ENCODE data around the gene CHCHD6. TPM values are rescaled to one million over a fixed set of nuclear protein-coding genes. Genes with fewer than 3 reads are reported as not detected.

CHCHD6 gene
- polyA plus RNA-seq, 2 donors: 7.0 to 11.9 TPM

DNA sequence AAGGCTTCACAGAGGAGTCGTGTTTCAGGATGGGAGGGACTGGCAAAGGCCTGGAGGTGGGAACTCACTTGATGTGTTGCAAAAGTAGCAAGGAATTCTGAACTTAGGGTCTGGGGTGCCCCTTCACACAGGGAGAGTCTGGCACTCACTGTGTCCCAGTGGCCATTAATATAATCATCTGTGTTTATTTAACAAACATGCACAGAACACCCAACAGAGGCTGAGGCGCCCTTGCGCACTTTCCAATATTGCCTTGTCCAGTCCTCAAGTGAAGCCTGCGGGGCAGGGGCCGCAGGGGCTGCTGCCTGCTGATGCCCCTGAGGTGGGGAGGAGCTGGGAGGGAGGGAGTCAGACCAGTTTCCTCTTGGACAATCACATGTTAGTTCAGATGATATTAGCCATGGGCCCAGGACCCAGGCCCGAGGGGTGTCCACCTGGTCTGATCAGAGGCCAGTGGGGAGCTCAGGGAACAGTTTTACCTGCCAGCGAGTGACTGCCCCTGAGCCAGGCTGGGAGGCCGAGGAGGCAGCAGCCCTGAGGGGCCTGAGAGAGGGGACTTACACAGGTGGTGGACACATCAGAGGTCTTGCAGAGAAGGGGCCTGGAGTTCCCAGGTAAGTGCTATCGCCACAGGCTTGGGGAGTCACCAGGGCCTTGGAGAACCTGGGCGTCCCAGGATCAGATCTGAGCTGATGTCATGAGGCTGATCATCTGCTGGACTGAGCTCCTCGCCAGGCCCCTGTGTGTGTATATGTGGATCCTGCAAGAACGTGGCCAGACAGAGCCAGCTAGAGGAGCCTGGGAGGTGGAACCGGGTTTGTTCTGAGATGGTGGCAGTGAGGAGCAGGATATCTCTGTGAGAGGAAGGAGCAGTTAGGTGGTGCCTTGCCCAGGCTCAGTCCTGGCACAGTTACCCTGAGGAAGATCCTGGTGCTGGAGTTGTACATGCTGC lies 35.3 kb upstream of the CHCHD6 start:
- Histone ChIP-seq H3K4me1 (ENCODE audit: control insufficient read depth in 2 of 2, insufficient read depth in 2 of 2, low read length in 1 of 2) (no peaks in the 10 kb centered on the region), H3K27ac (ENCODE audit: low read depth in 2 of 2, low read length in 1 of 2) (no peak overlapping the region), H3K9me3 (ENCODE audit: control insufficient read depth in 2 of 2, insufficient read depth in 1 of 2, low read depth in 1 of 2, low read length in 1 of 2) (peaks cover 0 to 2% of the 10 kb centered on the region in 2 donors), H3K27me3 (ENCODE audit: control insufficient read depth in 1 of 2, insufficient read depth in 2 of 2, low read length in 2 of 2) (no peaks in the 10 kb centered on the region), H3K4me3 (ENCODE audit: low read depth in 1 of 2, low read length in 2 of 2) (no peak overlapping the region), H3K36me3 (ENCODE audit: control insufficient read depth in 2 of 2, insufficient read depth in 2 of 2, low read length in 1 of 2) (no peaks in the 10 kb centered on the region)
- 86 to 89% methylated on average over 13 of the region's 13 CpGs for WGBS, 2 donors

DNA sequence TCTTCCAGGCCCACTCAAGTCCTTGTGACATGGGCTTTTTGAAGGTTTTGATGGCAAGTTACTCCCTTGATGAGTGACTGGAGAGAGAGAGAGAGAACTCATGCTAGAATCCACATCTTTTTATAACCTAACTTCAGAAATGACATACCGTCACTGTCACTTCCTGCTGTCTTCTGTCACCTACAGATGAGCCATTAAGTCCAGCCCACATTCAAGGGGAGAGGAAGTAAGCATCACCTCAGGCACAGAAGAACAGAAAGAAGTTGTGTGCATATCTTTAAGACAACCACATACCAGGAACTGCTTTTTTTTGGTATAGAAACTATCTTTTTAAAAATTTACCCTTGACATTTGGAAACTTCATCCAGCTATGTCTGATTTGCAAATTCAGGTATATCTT lies 32.5 kb upstream of the CHCHD6 start:
- H3K9me3 ChIP-seq (ENCODE audit: control insufficient read depth in 2 of 2, insufficient read depth in 1 of 2, low read depth in 1 of 2, low read length in 1 of 2): peaks cover 0 to 2% of the 10 kb centered on the region in 2 donors
- no peaks in the 10 kb centered on the region for H3K36me3 ChIP-seq (ENCODE audit: control insufficient read depth in 2 of 2, insufficient read depth in 2 of 2, low read length in 1 of 2)
- no peak overlapping the region for H3K27ac ChIP-seq (ENCODE audit: low read depth in 2 of 2, low read length in 1 of 2)
- WGBS, 2 donors: 54 to 66% methylated on average over 1 of the region's 1 CpG
- H3K4me1 ChIP-seq (ENCODE audit: control insufficient read depth in 2 of 2, insufficient read depth in 2 of 2, low read length in 1 of 2): no peaks in the 10 kb centered on the region
- H3K27me3 ChIP-seq (ENCODE audit: control insufficient read depth in 1 of 2, insufficient read depth in 2 of 2, low read length in 2 of 2): no peaks in the 10 kb centered on the region
- no peak overlapping the region for H3K4me3 ChIP-seq (ENCODE audit: low read depth in 1 of 2, low read length in 2 of 2)

DNA sequence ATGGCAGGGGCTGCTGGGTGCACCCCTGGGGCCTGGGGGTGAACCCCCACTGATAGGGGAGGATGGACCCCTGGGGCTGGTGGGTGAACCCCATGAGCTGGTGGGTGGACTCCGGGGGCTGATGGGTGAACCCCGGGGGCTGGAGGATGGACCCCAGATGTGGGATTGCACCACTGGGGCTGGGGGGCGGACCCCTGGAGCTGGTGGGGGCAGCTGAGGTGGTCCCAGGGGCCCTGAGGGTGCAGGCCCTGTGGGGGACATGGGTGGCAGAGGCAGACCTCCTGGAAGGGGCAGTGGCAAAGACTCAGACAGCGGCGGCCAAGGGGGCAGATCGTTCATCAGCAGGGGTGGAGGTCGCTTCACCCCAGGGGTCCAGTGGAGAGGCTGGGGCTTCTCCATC lies 31.7 kb upstream of the CHCHD6 start:
- H3K27me3 ChIP-seq (ENCODE audit: control insufficient read depth in 1 of 2, insufficient read depth in 2 of 2, low read length in 2 of 2): no peaks in the 10 kb centered on the region
- peaks cover 0 to 2% of the 10 kb centered on the region in 2 donors for H3K9me3 ChIP-seq (ENCODE audit: control insufficient read depth in 2 of 2, insufficient read depth in 1 of 2, low read depth in 1 of 2, low read length in 1 of 2)
- WGBS, 2 donors: 75 to 86% methylated on average over 7 of the region's 7 CpGs
- H3K4me1 ChIP-seq (ENCODE audit: control insufficient read depth in 2 of 2, insufficient read depth in 2 of 2, low read length in 1 of 2): no peaks in the 10 kb centered on the region
- no peak overlapping the region for H3K27ac ChIP-seq (ENCODE audit: low read depth in 2 of 2, low read length in 1 of 2)
- no peak overlapping the region for H3K4me3 ChIP-seq (ENCODE audit: low read depth in 1 of 2, low read length in 2 of 2)
- H3K36me3 ChIP-seq (ENCODE audit: control insufficient read depth in 2 of 2, insufficient read depth in 2 of 2, low read length in 1 of 2): no peaks in the 10 kb centered on the region

DNA sequence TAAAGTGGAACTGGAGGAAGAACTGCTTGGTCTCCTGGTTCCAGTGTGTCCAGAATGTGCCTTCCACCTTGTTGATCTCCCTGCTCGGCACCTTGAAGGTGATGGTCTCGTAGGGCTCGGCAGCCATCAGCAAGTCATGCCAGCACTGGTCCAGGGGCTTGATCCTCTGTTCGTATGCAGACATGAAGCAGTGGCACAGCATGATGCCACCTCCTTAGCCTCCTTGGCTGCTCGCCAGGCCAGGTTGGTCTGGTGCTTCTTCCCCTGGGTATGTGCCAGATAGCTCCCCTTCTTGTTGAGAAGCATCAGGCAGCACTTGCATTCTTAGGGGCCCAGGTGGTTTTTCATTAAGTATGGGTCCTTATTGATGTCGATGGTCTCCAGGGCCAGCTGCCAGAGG lies 31.3 kb upstream of the CHCHD6 start:
- no peaks in the 10 kb centered on the region for H3K27me3 ChIP-seq (ENCODE audit: control insufficient read depth in 1 of 2, insufficient read depth in 2 of 2, low read length in 2 of 2)
- 77 to 87% methylated on average over 6 of the region's 6 CpGs for WGBS, 2 donors
- H3K27ac ChIP-seq (ENCODE audit: low read depth in 2 of 2, low read length in 1 of 2): no peak overlapping the region
- H3K4me1 ChIP-seq (ENCODE audit: control insufficient read depth in 2 of 2, insufficient read depth in 2 of 2, low read length in 1 of 2): no peaks in the 10 kb centered on the region
- H3K4me3 ChIP-seq (ENCODE audit: low read depth in 1 of 2, low read length in 2 of 2): no peak overlapping the region
- H3K36me3 ChIP-seq (ENCODE audit: control insufficient read depth in 2 of 2, insufficient read depth in 2 of 2, low read length in 1 of 2): no peaks in the 10 kb centered on the region
- peaks cover 0 to 2% of the 10 kb centered on the region in 2 donors for H3K9me3 ChIP-seq (ENCODE audit: control insufficient read depth in 2 of 2, insufficient read depth in 1 of 2, low read depth in 1 of 2, low read length in 1 of 2)

DNA sequence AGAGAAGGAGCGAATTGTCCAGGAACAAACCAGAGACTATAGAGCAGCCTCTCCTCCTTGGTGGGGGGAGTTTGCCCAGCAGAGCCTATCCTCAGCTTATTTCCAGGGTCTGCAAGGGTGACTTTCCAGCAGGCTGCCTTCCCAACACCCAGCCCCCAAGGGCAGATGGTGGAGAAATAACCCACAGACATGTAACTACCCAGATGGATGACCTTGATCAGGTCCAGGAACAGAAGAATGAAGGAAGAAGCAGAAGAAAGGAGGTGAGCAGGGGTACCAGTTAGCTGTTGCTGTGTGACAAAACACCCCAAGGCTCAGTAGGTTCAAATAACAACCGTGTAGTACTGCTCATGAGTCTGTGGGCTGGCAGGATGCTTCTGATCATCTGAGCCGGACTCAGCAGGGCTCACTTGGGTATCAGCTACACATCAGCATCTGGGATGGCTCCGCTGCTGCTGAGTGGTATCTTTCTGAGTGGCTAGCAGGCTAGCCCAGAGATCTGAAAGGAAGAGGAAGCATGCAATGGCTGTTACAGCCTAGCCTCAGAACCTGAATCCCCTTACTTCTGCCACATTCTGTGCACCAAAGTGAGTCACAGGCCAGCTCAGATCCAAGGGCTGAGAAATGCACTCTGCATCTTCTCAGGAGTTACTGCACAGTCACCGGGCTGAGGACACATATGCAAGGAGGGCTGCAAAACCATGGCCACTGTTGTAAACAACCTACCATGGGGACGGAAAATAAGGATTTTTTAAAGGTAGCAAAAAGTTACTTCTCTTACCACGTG lies 26.9 kb upstream of the CHCHD6 start:
- H3K4me3 ChIP-seq (ENCODE audit: low read depth in 1 of 2, low read length in 2 of 2): no peak overlapping the region
- no peak overlapping the region for H3K27ac ChIP-seq (ENCODE audit: low read depth in 2 of 2, low read length in 1 of 2)
- H3K36me3 ChIP-seq (ENCODE audit: control insufficient read depth in 2 of 2, insufficient read depth in 2 of 2, low read length in 1 of 2): no peaks in the 10 kb centered on the region
- no peaks in the 10 kb centered on the region for H3K27me3 ChIP-seq (ENCODE audit: control insufficient read depth in 1 of 2, insufficient read depth in 2 of 2, low read length in 2 of 2)
- H3K9me3 ChIP-seq (ENCODE audit: control insufficient read depth in 2 of 2, insufficient read depth in 1 of 2, low read depth in 1 of 2, low read length in 1 of 2): peaks cover 0 to 2% of the 10 kb centered on the region in 2 donors
- 71 to 72% methylated on average over 7 of the region's 7 CpGs for WGBS, 2 donors
- H3K4me1 ChIP-seq (ENCODE audit: control insufficient read depth in 2 of 2, insufficient read depth in 2 of 2, low read length in 1 of 2): no peaks in the 10 kb centered on the region

DNA sequence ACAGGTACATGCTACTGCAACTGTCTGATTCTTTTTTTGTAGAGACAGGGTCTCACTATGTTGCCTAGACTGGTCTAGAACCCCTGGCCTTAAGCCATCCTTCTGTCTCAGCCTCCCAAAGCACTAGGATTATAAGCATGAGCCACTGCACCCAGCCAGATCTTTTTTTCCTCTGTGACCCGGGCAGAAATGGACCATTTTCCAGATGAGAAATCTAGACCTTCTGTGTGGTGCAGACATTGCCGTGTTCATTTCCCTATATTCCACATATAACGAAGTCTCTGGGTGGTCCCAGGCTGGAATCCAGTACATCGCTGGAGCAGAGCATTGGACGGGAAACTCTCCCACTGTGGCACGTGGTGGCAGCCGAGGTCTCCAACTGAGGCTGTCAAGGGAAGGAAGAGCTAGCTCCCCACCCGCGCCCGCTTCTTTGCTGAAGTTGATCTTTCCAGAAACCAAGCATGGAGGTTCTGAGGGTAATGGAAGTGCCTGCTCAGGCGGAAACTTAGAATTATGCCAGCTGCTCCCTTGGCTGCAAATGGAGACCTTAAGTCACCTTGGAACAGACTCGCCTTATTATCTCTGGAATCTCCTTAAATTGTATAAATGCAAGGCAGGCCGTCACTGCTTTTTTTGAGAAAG lies 26.1 kb upstream of the CHCHD6 start:
- Histone ChIP-seq H3K4me3 (ENCODE audit: low read depth in 1 of 2, low read length in 2 of 2) (no peak overlapping the region), H3K4me1 (ENCODE audit: control insufficient read depth in 2 of 2, insufficient read depth in 2 of 2, low read length in 1 of 2) (no peaks in the 10 kb centered on the region), H3K9me3 (ENCODE audit: control insufficient read depth in 2 of 2, insufficient read depth in 1 of 2, low read depth in 1 of 2, low read length in 1 of 2) (peaks cover 0 to 2% of the 10 kb centered on the region in 2 donors), H3K27ac (ENCODE audit: low read depth in 2 of 2, low read length in 1 of 2) (no peak overlapping the region), H3K36me3 (ENCODE audit: control insufficient read depth in 2 of 2, insufficient read depth in 2 of 2, low read length in 1 of 2) (no peaks in the 10 kb centered on the region), H3K27me3 (ENCODE audit: control insufficient read depth in 1 of 2, insufficient read depth in 2 of 2, low read length in 2 of 2) (no peaks in the 10 kb centered on the region)
- WGBS, 2 donors: 84% methylated on average over 13 of the region's 13 CpGs

DNA sequence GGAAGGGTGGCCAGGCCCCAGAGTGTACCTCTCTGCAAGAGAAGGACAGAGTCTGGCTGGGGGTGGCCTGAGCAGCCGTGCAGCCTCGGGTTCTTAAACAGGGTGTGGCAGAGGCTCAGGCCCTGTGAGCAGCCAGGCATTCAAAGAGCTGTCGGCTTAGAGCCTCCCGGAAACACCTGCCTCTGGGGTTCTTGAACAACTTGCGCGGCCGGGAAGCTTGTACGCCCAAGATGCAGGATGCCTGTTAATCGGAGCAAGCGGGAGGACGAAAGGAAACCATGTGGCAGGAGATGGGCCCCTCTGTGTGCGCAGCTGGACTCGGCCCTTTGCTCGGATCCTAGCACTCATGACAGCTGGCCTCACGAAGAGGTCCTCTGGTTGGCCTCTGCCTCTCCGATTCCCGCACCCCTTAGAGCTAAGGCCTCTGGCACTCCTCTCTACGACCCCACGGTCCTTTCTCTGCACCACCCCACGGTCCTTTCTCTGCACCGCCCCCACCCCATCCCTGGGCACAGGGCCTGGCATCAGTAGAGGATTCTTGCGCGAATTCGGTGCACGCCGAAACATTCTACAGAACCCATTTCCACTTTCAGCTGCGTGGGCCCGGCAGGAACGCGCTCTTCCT lies 25.2 kb upstream of the CHCHD6 start:
- Histone ChIP-seq H3K4me1 (ENCODE audit: control insufficient read depth in 2 of 2, insufficient read depth in 2 of 2, low read length in 1 of 2) (no peaks in the 10 kb centered on the region), H3K27me3 (ENCODE audit: control insufficient read depth in 1 of 2, insufficient read depth in 2 of 2, low read length in 2 of 2) (no peaks in the 10 kb centered on the region), H3K36me3 (ENCODE audit: control insufficient read depth in 2 of 2, insufficient read depth in 2 of 2, low read length in 1 of 2) (no peaks in the 10 kb centered on the region), H3K4me3 (ENCODE audit: low read depth in 1 of 2, low read length in 2 of 2) (no peak overlapping the region), H3K9me3 (ENCODE audit: control insufficient read depth in 2 of 2, insufficient read depth in 1 of 2, low read depth in 1 of 2, low read length in 1 of 2) (no peaks in the 10 kb centered on the region), H3K27ac (ENCODE audit: low read depth in 2 of 2, low read length in 1 of 2) (no peak overlapping the region)
- WGBS, 2 donors: 27% methylated on average over 30 of the region's 30 CpGs

DNA sequence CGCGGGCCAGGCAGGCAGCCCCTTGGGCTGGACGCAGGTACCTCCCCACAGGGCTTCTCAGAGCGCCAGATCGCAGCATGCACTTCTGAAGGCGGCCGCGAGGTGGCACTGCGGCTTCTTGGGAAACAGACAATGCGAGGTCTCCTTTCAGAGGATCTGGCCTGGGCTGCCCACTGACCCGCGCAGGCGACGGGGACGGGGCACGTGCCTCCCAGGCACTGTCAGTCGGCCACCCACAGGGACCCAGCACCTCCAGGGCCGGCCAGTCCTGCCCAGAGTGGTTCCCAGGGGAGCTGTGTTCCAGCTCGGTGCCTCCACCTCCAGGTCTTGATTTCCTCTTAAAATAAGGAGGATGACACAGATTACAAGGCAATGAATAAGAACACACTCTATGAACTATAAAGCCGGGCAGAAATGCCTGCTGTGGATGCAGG lies 24.7 kb upstream of the CHCHD6 start:
- no peaks in the 10 kb centered on the region for H3K27me3 ChIP-seq (ENCODE audit: control insufficient read depth in 1 of 2, insufficient read depth in 2 of 2, low read length in 2 of 2)
- H3K9me3 ChIP-seq (ENCODE audit: control insufficient read depth in 2 of 2, insufficient read depth in 1 of 2, low read depth in 1 of 2, low read length in 1 of 2): no peaks in the 10 kb centered on the region
- no peak overlapping the region for H3K4me3 ChIP-seq (ENCODE audit: low read depth in 1 of 2, low read length in 2 of 2)
- WGBS, 2 donors: 5% methylated on average over 20 of the region's 20 CpGs
- H3K4me1 ChIP-seq (ENCODE audit: control insufficient read depth in 2 of 2, insufficient read depth in 2 of 2, low read length in 1 of 2): no peaks in the 10 kb centered on the region
- H3K36me3 ChIP-seq (ENCODE audit: control insufficient read depth in 2 of 2, insufficient read depth in 2 of 2, low read length in 1 of 2): no peaks in the 10 kb centered on the region
- H3K27ac ChIP-seq (ENCODE audit: low read depth in 2 of 2, low read length in 1 of 2): no peak overlapping the region
